Umbilical cord (tissue), 2 donors: ENCODE results near the gene ZFP92. TPM values are rescaled to one million over a fixed set of nuclear protein-coding genes. Genes with fewer than 3 reads are reported as not detected.

Experiments
- DNase-seq: peaks from one replicate; pipeline ENCODE4 v3.0.0-alpha.2; 2015; ENCODE audit warnings: low spot score
- total RNA-seq: library from RNA; depleted of rRNA; stranded (reverse); fragments of >200 nt; gene quantifications from one replicate; pipeline ENCODE4 v1.2.3, GENCODE V29; 2014; ENCODE audit warnings: low replicate concordance; ENCODE audit not compliant: insufficient read depth

Gene ZFP92
- total RNA-seq, 1 donor from 2014 or later = 5.1 TPM

- DNase-seq = no peak
Observed at GRCh38 chrX:153455571-153455970, 44.3 kb downstream of the ZFP92 start.

- no peak for DNase-seq
Observed at GRCh38 chrX:153456161-153456560, 44.9 kb downstream of the ZFP92 start.

- no peak for DNase-seq
Observed at GRCh38 chrX:153456704-153457103, 45.4 kb downstream of the ZFP92 start.

GRCh38 chrX:153457136-153457825 lies 46.0 kb downstream of the ZFP92 start:
- DNase-seq = no peak

GRCh38 chrX:153457827-153458466 lies 46.7 kb downstream of the ZFP92 start:
- no peak for DNase-seq

- no peak for DNase-seq
Observed at GRCh38 chrX:153458476-153458875, 47.2 kb downstream of the ZFP92 start.

- peak; percentile 40 for DNase-seq
Observed at GRCh38 chrX:153459986-153460385, 48.7 kb downstream of the ZFP92 start.

- peak; percentile 38 for DNase-seq
Observed at GRCh38 chrX:153460826-153461225, 49.6 kb downstream of the ZFP92 start.

Other genes starting within 250 kb of the ZFP92 start
- not detected for gene MAGEA1, start 232.2 kb upstream of the ZFP92 start, total RNA-seq
- not detected for gene PNMA6F, start 89.7 kb upstream of the ZFP92 start, total RNA-seq
- 7.7 TPM for gene ZNF275, start 77.3 kb upstream of the ZFP92 start, total RNA-seq
- gene PNMA6E, start 10.1 kb upstream of the ZFP92 start, total RNA-seq = not detected
- gene TREX2, start 34.6 kb downstream of the ZFP92 start, total RNA-seq = 0.72 TPM
- 24.1 TPM for gene HAUS7, start 59.1 kb downstream of the ZFP92 start, total RNA-seq
- 90.8 TPM for gene BGN, start 83.5 kb downstream of the ZFP92 start, total RNA-seq
- gene ATP2B3, start 106.2 kb downstream of the ZFP92 start, total RNA-seq = 0.48 TPM
- gene CCNQ, start 187.7 kb downstream of the ZFP92 start, total RNA-seq = 23.8 TPM
- gene DUSP9, start 235.7 kb downstream of the ZFP92 start, total RNA-seq = 6.3 TPM